BJ (cell line): Measurements from ENCODE around the gene GNAI2. TPM values are rescaled to one million over a fixed set of nuclear protein-coding genes. Genes with fewer than 3 reads are reported as not detected.

Source experiments
- CTCF ChIA-PET: fragments of 350-600 bp; formaldehyde crosslinking; extraction: SDS; loops from one replicate; lab custom pipeline; 2021; ENCODE audit warnings: antibody characterized with exemption, inconsistent platforms; lab: Yijun Ruan, JAX
- POLR2A ChIA-PET: fragments of 300-600 bp; sonication (Branson Sonifier 250); formaldehyde crosslinking; extraction: SDS; loops from one replicate; lab custom pipeline; 2021; ENCODE audit warnings: antibody characterized with exemption; lab: Charles Lee
- DNase-seq: peaks from one replicate; pipeline ENCODE4 v3.0.0-alpha.2; 2011; ENCODE audit warnings: low read depth
- H3K27me3 ChIP-seq: 2 replicates; pipeline ENCODE4 v1.6.0; 2011; ENCODE audit warnings: low read length; ENCODE audit not compliant: control insufficient read depth, insufficient read depth
- H3K36me3 ChIP-seq: 2 replicates; pipeline ENCODE4 v1.5.1; 2011; ENCODE audit warnings: low read length; ENCODE audit not compliant: control insufficient read depth, insufficient read depth
- H3K4me3 ChIP-seq: 2 replicates; pipeline ENCODE4 v1.5.1; 2011; ENCODE audit warnings: low read depth, mild to moderate bottlenecking, control low read depth, low read length
- polyA plus RNA-seq: library from polyadenylated mRNA; depleted of rRNA; stranded (reverse); fragments of >200 nt; gene quantifications from 2 replicates; pipeline ENCODE4 v1.2.3, GENCODE V29; 2011
- TF ChIP-seq, protein P1 (sequence below): IDR thresholded peaks from 2 replicates; pipeline ENCODE4 v1.5.1; 2011; ENCODE audit warnings: low read depth, mild to moderate bottlenecking, control low read depth, inconsistent platforms, low read length, moderate library complexity; ENCODE audit not compliant: insufficient read depth

GNAI2 gene
- polyA plus RNA-seq, 1 experiment, result 887 TPM

DNA sequence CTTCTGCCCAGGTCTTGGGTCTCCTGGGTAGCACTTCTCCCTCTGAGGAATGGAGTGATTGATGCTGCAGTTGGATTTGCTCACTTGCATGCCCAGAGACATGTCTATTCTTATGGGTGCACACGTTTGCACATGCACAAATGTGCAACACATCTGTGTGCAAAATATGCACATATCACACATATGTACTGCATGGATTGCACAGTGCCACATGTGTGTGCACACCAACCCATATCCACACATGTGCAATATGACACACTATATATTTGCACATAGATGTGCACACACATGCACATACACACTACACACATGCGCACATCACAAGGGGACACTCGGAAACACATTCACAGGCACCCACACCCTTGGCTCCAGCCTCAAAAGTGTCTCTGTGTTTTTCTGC lies 32.3 kb downstream of the GNAI2 start:
- ChIA-PET POLR2A (no interaction called here), CTCF (interaction anchor here (1.0 to 3.1 kb wide), 4 partner anchors 11 to 74 kb away, joined by 3 to 23 read pairs (median 8); no protein-coding TSS in a partner anchor)
- TF ChIP-seq, protein P1, sequence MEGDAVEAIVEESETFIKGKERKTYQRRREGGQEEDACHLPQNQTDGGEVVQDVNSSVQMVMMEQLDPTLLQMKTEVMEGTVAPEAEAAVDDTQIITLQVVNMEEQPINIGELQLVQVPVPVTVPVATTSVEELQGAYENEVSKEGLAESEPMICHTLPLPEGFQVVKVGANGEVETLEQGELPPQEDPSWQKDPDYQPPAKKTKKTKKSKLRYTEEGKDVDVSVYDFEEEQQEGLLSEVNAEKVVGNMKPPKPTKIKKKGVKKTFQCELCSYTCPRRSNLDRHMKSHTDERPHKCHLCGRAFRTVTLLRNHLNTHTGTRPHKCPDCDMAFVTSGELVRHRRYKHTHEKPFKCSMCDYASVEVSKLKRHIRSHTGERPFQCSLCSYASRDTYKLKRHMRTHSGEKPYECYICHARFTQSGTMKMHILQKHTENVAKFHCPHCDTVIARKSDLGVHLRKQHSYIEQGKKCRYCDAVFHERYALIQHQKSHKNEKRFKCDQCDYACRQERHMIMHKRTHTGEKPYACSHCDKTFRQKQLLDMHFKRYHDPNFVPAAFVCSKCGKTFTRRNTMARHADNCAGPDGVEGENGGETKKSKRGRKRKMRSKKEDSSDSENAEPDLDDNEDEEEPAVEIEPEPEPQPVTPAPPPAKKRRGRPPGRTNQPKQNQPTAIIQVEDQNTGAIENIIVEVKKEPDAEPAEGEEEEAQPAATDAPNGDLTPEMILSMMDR, result no peak
- no peak overlapping the region for H3K4me3 ChIP-seq
- no peaks in the 10 kb centered on the region; the same call in 1 of the 2 replicates for H3K36me3 ChIP-seq
- DNase-seq, result no peak
- H3K27me3 ChIP-seq, result no peaks in the 10 kb centered on the region

DNA sequence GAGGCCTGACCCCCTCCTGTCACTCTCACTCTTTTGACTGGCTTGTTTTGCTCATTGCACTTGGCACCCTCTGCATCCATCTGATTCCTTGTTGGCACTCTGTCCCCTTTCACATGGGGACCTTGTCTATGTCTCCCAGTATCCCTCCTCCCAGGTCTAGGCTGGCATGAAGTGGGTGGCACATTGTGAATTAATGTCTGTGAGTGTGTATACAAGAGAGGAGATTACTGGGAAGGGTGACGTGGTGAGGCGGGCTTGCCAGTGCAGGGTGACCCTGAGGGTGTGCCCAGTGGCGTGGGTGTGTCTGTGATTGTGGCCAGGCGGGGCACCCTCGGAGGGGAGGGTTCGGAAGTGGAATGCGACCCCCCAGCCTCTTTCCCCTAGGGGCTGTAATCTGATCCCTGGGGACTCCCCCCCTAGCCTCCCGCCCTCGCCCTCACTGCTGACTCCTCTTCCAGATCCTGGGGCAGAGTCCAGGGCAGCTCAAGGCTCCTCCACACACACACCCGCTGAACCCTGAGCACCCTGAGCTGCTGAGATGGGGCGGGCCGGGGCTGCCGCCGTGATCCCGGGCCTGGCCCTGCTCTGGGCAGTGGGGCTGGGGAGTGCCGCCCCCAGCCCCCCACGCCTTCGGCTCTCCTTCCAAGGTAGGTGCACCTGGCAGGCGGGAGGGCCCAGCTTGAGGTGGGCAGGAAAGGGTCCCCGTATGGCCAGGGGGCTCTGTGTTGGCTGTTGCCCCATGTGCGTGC lies 32.9 kb downstream of the GNAI2 start, which contains the start of gene SEMA3B:
TSS of gene SEMA3B (plus strand) at position 445 of the 749 bp plus-strand sequence. CDS start at position 539, 94 bp downstream.
- peak within 1 kb of the TSS; percentile 59 for H3K4me3 ChIP-seq
- TF ChIP-seq, protein P1, result no peak
- no peaks in the 10 kb centered on the region for H3K27me3 ChIP-seq
- ChIA-PET POLR2A (no interaction called here), CTCF (interaction anchor here (0.8 to 5.5 kb wide), 10 partner anchors 8 to 75 kb away, joined by 3 to 58 read pairs (median 8); partner anchors contain the start of genes HYAL3, IFRD2, LSMEM2 and NAA80)
- H3K36me3 ChIP-seq, result peaks cover 4% of the 10 kb centered on the region
- DNase-seq, result peak; percentile 31

DNA sequence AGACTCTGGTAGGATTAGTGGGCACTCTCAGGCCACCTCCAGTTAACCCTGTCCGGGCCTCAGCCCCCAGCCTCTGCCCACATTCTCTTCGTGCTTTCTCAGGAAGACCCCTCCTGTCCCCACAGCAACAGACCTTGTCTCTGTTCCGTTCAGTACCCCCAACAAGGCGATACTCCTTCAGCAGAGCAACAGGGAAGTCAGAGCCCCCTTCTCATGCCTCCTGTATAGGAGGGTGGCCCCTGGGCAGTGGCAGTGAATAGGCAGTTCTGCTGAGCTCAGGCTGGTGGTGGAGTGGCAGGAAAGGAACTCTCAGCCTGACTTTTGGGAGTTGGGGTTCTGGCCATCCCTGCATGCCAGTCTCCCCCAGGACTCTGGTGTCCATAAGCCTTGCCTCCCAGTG lies 33.5 kb downstream of the GNAI2 start:
- Histone ChIP-seq H3K4me3 (peak overlapping the region; percentile 50), H3K27me3 (no peaks in the 10 kb centered on the region), H3K36me3 (peaks cover 9% of the 10 kb centered on the region)
- ChIA-PET CTCF (interaction anchor here (0.6 to 5.5 kb wide), 13 partner anchors 8 to 76 kb away, joined by 3 to 58 read pairs (median 6); partner anchors contain the start of genes GNAI2, HYAL3, IFRD2 and LSMEM2), POLR2A (interaction anchor here (0.5 kb wide), 1 partner anchor 30 kb away, joined by 4 read pairs; the partner anchor contains the start of genes HYAL3 and NAA80)
- TF ChIP-seq, protein P1, result no peak
- DNase-seq, result no peak

DNA sequence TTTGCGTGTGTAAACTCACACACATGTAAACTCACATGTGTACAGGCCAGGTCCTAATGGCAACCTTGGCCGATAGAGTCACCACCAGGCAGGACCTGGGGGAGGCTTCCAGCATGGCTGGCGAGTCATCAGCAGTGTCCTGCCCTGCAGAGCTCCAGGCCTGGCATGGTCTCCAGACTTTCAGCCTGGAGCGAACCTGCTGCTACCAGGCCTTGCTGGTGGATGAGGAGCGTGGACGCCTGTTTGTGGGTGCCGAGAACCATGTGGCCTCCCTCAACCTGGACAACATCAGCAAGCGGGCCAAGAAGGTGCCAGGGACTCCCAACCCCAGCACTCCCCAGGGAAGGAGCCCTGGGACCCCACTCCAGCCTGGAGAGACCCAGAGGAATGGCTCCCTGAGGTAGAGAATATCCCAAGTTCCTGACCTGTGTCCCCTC lies 34.0 kb downstream of the GNAI2 start:
- POLR2A ChIA-PET, result interaction anchor here (0.5 kb wide), 1 partner anchor 29 kb away, joined by 4 read pairs; the partner anchor contains the start of genes HYAL3 and NAA80
- Histone ChIP-seq H3K4me3 (peak overlapping the region; percentile 50), H3K27me3 (no peaks in the 10 kb centered on the region), H3K36me3 (peaks cover 14% of the 10 kb centered on the region)
- TF ChIP-seq, protein P1, result no peak
- DNase-seq, result no peak
- CTCF ChIA-PET, result interaction anchor here (0.6 to 5.5 kb wide), 13 partner anchors 9 to 147 kb away, joined by 3 to 58 read pairs (median 6); partner anchors contain the start of genes GNAI2, HYAL3, LSMEM2 and NAA80
